Measurements from ENCODE around the gene PTPRM.

DNA sequence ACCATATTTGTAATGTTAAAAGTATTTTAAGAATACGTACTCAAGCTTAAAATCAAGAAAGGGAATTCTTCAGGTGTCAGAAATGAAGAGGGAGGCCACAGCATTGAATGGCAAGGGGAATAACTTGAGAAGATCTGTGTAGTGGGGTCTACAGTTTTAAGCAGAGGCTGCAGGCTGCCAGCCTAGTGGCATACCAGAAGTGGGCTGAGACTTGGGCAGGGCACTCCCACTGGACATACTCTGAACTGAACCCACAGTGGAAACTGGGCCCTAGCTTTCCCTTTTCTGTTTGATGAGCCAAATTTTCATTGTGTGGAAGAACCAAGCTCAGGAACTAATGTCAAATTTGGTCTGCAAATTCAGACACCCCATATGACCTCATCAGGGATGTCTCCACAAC, 238.8 kb downstream of the PTPRM start:
- TF ChIP-seq, protein P1, sequence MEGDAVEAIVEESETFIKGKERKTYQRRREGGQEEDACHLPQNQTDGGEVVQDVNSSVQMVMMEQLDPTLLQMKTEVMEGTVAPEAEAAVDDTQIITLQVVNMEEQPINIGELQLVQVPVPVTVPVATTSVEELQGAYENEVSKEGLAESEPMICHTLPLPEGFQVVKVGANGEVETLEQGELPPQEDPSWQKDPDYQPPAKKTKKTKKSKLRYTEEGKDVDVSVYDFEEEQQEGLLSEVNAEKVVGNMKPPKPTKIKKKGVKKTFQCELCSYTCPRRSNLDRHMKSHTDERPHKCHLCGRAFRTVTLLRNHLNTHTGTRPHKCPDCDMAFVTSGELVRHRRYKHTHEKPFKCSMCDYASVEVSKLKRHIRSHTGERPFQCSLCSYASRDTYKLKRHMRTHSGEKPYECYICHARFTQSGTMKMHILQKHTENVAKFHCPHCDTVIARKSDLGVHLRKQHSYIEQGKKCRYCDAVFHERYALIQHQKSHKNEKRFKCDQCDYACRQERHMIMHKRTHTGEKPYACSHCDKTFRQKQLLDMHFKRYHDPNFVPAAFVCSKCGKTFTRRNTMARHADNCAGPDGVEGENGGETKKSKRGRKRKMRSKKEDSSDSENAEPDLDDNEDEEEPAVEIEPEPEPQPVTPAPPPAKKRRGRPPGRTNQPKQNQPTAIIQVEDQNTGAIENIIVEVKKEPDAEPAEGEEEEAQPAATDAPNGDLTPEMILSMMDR (IDR thresholded peaks at IDR 0.05; ENCODE audit: insufficient read depth, low read length, poor library complexity, severe bottlenecking), result no peak
- no peak for TF ChIP-seq EZH2phosphoT487 (conservative IDR thresholded peaks at IDR 0.05; ENCODE audit: low read length)

All from SU-DHL-6 (cell line).